SK-N-MC (cell line): ENCODE data around the gene TOM1L2.

ENCODE experiments used
- EZH2 ChIP-seq: fragments of 200-600 bp; sonication (generic); IDR thresholded peaks from one replicate; pipeline ENCODE4 v1.6.1; 2017; ENCODE audit warnings: antibody characterized with exemption
- FOXP2 ChIP-seq: optimal IDR thresholded peaks from 2 replicates; pipeline ENCODE3; 2011; ENCODE audit warnings: mild to moderate bottlenecking, moderate library complexity; ENCODE audit not compliant: insufficient read depth; ENCODE audit errors: extremely low read length, control extremely low read depth
- POLR2AphosphoS5 ChIP-seq: IDR thresholded peaks from 2 replicates; pipeline ENCODE4 v1.6.1; 2012; ENCODE audit warnings: mild to moderate bottlenecking, low read depth, low read length, borderline replicate concordance

GRCh38 chr17:17982801-17983200 lies 10.6 kb upstream of the TOM1L2 start:
- TF ChIP-seq EZH2 (no peak), POLR2AphosphoS5 (no peak), FOXP2 (no peak)
